H1 (cell line): ENCODE data around the gene HOXC13. TPM values are rescaled to one million over a fixed set of nuclear protein-coding genes. Genes with fewer than 3 reads are reported as not detected.

ENCODE experiments used
- E2F6 ChIP-seq: IDR thresholded peaks from 2 replicates; pipeline ENCODE4 v1.6.1; 2012; ENCODE audit warnings: inconsistent platforms
- EGR1 ChIP-seq: IDR thresholded peaks from 2 replicates; pipeline ENCODE4 v1.6.1; 2011; ENCODE audit warnings: low read depth, low read length, borderline replicate concordance
- POLR2AphosphoS5 ChIP-seq: IDR thresholded peaks from 2 replicates; pipeline ENCODE4 v1.6.1; 2011; ENCODE audit warnings: low read depth, low read length
- polyA plus RNA-seq, 7 experiments: library from polyadenylated mRNA; depleted of rRNA in 3 of 7; stranded (reverse) in 5 of 7; unstranded in 2 of 7; fragments of >200 nt in 5 of 7; fragments of 200-250 nt in 2 of 7; gene quantifications; 1 replicate in 5 of 7; 2 replicates in 1 of 7; 4 replicates in 1 of 7; pipeline versions ENCODE4 v1.2.1 to v1.2.3, GENCODE V29; 2011 to 2013; ENCODE audit warnings: missing spikeins in 2 of 7, mixed read lengths in 2 of 7
- total RNA-seq: library from RNA; stranded (reverse); fragmentation: NEBNext Ultra II Directional; extraction: Animal tissue kit (Norgen Biotek cat#: 25700); gene quantifications from 2 replicates; pipeline ENCODE4 v1.2.1, GENCODE V29; 2021

The HOXC13 gene
- total and polyA plus RNA-seq, 2 of the 8 experiments (the other 6 are each of a cell fraction or from before 2014, with no cell fraction given), result 0.02 TPM; not detected in 1

DNA sequence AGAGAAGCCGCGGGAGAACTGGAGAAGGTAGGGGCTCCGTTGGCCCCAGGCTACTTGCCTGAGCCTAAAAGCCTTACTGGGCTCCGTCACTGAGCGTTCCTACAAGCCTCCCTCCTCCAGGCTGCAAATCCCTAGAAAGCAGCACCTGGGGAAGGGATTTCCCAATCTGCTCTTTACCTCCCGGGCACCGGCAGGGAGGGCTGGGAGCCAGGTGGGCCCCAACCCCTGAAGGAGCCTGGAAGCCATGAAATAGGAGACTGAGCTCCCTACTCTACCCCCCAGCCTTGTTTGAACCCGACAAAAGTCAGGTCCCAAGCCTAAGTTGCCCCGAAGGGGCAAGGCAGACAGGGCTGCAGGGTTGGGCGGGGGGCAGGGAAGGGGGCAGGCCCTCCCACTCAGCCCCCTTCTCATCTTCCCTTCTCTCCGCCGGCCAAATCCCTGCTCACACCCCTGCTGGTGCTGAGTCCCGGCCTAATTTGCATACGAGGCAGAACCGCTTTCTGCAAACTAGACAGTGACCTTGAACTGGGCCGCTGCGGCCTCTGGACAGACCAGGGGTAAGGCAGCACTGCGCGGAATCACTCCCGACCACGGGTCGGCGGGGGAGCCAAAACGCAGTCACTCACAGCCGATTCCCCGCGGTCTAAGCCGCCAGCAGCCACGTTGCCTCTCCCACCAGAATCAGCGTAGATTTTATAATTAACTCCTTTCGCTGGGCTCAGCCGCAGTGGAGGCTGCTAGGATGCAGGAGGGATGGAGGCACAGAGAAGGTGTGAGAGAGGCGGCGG is 12.4 kb downstream of the HOXC13 start (continued):
- TF ChIP-seq E2F6, result no peak
- no peak for TF ChIP-seq EGR1
- no peak for TF ChIP-seq POLR2AphosphoS5
